ENCODE measurements around the gene IPO9. TPM values are rescaled to one million over a fixed set of nuclear protein-coding genes. Genes with fewer than 3 reads are reported as not detected.

IPO9 gene
- total RNA-seq, 2 donors from 2014 or later = 11.7 to 12.2 TPM

GRCh38 chr1:201891451-201892045, 62.6 kb downstream of the IPO9 start:
- TF ChIP-seq CTCF (IDR thresholded peaks at IDR 0.05) (no peak), POLR2A (IDR thresholded peaks at IDR 0.05) (no peak)
- Histone ChIP-seq H3K27ac (no peak overlapping the region), H3K9me3 (no peaks in the 10 kb centered on the region), H3K4me3 (no peak overlapping the region), H3K27me3 (no peaks in the 10 kb centered on the region), H3K4me1 (peaks cover 14% of the 10 kb centered on the region), H3K36me3 (replicated peaks in 1 of 2; ENCODE audit: insufficient read depth in 1 of 2, low read depth in 2 of 2) (no peaks in the 10 kb centered on the region)
- intact Hi-C loops (cut with DNase I) = loop anchor here (5.0 to 10.0 kb wide), 2 partner anchors 86 to 233 kb away; partner anchors contain the start of gene GPR37L1
- DNase-seq = no peak
- 79 to 86% methylated on average over 5 of the region's 5 CpGs for WGBS, 2 donors
- ATAC-seq = no peak

GRCh38 chr1:201892211-201892610, 63.3 kb downstream of the IPO9 start:
- Histone ChIP-seq H3K4me1 (peaks cover 14% of the 10 kb centered on the region), H3K36me3 (replicated peaks in 1 of 2; ENCODE audit: insufficient read depth in 1 of 2, low read depth in 2 of 2) (no peaks in the 10 kb centered on the region), H3K9me3 (no peaks in the 10 kb centered on the region), H3K27ac (no peak overlapping the region), H3K4me3 (no peak overlapping the region), H3K27me3 (no peaks in the 10 kb centered on the region)
- intact Hi-C loops (cut with DNase I) = loop anchor here (5.0 to 10.0 kb wide), 2 partner anchors 85 to 233 kb away; partner anchors contain the start of gene GPR37L1
- WGBS, 2 donors = 81 to 86% methylated on average over 5 to 6 of the region's 6 CpGs
- DNase-seq (no peak), ATAC-seq (no peak)
- TF ChIP-seq CTCF (IDR thresholded peaks at IDR 0.05) (no peak), POLR2A (IDR thresholded peaks at IDR 0.05) (no peak)

- no peak overlapping the region for H3K4me3 ChIP-seq
- DNase-seq (no peak), ATAC-seq (no peak)
- H3K9me3 ChIP-seq = no peaks in the 10 kb centered on the region
- no peak for TF ChIP-seq CTCF (IDR thresholded peaks at IDR 0.05)
- no peak for TF ChIP-seq POLR2A (IDR thresholded peaks at IDR 0.05)
- H3K4me1 ChIP-seq = peaks cover 9% of the 10 kb centered on the region
- WGBS, 2 donors = 67 to 83% methylated on average over 3 of the region's 3 CpGs
- intact Hi-C loops (cut with DNase I) = loop anchor here (5.0 to 10.0 kb wide), 2 partner anchors 84 to 231 kb away; partner anchors contain the start of gene GPR37L1
- H3K27ac ChIP-seq = no peak overlapping the region
- H3K36me3 ChIP-seq (replicated peaks in 1 of 2; ENCODE audit: insufficient read depth in 1 of 2, low read depth in 2 of 2) = no peaks in the 10 kb centered on the region
- no peaks in the 10 kb centered on the region for H3K27me3 ChIP-seq
These were observed 64.5 kb downstream of the IPO9 start for GRCh38 chr1:201893431-201893830.

GRCh38 chr1:201894343-201895119, 65.6 kb downstream of the IPO9 start:
- TF ChIP-seq POLR2A (IDR thresholded peaks at IDR 0.05) (no peak), CTCF (IDR thresholded peaks at IDR 0.05) (no peak)
- Histone ChIP-seq H3K9me3 (no peaks in the 10 kb centered on the region), H3K4me1 (peaks cover 2% of the 10 kb centered on the region), H3K27me3 (no peaks in the 10 kb centered on the region), H3K4me3 (no peak overlapping the region), H3K36me3 (replicated peaks in 1 of 2; ENCODE audit: insufficient read depth in 1 of 2, low read depth in 2 of 2) (no peaks in the 10 kb centered on the region), H3K27ac (no peak overlapping the region)
- 56 to 68% methylated on average over 5 of the region's 5 CpGs for WGBS, 2 donors
- intact Hi-C loops (cut with DNase I) = loop anchor here (5.0 to 10.0 kb wide), 2 partner anchors 83 to 230 kb away; partner anchors contain the start of gene GPR37L1
- DNase-seq (no peak), ATAC-seq (no peak)
